ENCODE measurements around the gene GUCA1A.

DNA sequence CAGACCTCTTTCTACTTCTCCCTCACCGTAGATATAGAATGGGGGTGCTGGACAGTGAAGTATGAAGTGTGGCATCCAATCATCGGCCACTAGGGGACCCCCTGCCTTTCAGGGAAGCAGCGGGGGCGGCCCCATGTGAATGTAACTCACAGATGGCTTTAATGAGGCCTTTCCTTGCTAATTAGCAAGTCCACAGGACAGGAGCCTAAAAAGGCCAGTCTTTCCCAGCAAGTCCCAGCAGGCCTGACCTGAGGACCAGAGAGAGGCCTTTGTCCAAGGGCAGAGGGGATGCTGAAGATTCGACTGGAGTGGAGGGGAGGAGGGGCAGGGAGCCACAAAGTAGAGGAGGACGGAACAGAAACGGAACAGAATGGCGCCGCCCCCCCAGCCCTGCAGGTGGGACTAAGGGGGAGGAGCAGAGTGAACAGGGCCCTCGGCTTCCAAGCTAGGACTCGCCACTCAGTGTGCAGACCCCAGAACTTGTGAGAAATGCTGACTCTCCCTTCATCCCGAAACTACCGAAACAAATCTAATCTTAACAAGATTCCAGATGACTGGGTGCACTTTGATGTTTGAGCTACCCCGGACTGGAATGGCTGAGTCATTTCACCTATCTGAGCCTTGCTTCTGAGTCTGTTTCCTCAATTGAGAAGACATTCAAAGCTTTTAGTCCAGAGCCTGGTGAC is 36.5 kb upstream of the GUCA1A start:
- TF ChIP-seq, protein P1, sequence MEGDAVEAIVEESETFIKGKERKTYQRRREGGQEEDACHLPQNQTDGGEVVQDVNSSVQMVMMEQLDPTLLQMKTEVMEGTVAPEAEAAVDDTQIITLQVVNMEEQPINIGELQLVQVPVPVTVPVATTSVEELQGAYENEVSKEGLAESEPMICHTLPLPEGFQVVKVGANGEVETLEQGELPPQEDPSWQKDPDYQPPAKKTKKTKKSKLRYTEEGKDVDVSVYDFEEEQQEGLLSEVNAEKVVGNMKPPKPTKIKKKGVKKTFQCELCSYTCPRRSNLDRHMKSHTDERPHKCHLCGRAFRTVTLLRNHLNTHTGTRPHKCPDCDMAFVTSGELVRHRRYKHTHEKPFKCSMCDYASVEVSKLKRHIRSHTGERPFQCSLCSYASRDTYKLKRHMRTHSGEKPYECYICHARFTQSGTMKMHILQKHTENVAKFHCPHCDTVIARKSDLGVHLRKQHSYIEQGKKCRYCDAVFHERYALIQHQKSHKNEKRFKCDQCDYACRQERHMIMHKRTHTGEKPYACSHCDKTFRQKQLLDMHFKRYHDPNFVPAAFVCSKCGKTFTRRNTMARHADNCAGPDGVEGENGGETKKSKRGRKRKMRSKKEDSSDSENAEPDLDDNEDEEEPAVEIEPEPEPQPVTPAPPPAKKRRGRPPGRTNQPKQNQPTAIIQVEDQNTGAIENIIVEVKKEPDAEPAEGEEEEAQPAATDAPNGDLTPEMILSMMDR (IDR thresholded peaks at IDR 0.05), result no peak
- TF ChIP-seq POLR2A (IDR thresholded peaks at IDR 0.05), result no peak

Measured in thyroid gland (tissue), 4 donors.